Stomach (tissue), 19 donors: ENCODE results near the gene EXOSC6. TPM values are rescaled to one million over a fixed set of nuclear protein-coding genes. Genes with fewer than 3 reads are reported as not detected.

Source experiments
- DNase-seq, 2 donors: peaks; one replicate each; pipeline versions ENCODE4 v3.0.0 to v3.0.0-alpha.2; 2013 to 2019
- H3K27ac ChIP-seq, 5 donors: fragments of 200-600 bp in 4 of 5; sonication (generic) in 4 of 5; one replicate each; pipeline ENCODE4 v1.5.1; 2013 to 2019; ENCODE audit warnings: mild to moderate bottlenecking in 1 of 5, moderate library complexity in 1 of 5
- H3K27me3 ChIP-seq, 3 donors: fragments of 200-600 bp; sonication (generic); one replicate each; pipeline ENCODE4 v1.5.1; 2017 to 2019; ENCODE audit warnings: mixed run types in 1 of 3
- H3K36me3 ChIP-seq, 4 donors: fragments of 200-600 bp; sonication (generic); 1 replicate in 3 of 4; 2 replicates in 1 of 4; pipeline ENCODE4 v1.5.1; 2016 to 2019
- H3K4me1 ChIP-seq, 4 donors: fragments of 200-600 bp; sonication (generic); one replicate each; pipeline ENCODE4 v1.5.1; 2016 to 2019
- H3K4me3 ChIP-seq, 4 donors: fragments of 200-600 bp; sonication (generic) in 3 of 4; one replicate each; pipeline ENCODE4 v1.5.1; 2016 to 2019; ENCODE audit warnings: mild to moderate bottlenecking in 1 of 4
- H3K9me3 ChIP-seq, 4 donors: fragments of 200-600 bp; sonication (generic); one replicate each; pipeline ENCODE4 v1.5.1; 2016 to 2019
- CTCF ChIP-seq, 7 experiments: fragments of 450-650 bp in 4 of 7; fragments of 200-600 bp in 3 of 7; sonication (generic) in 3 of 7; IDR thresholded peaks; one replicate each; pipeline ENCODE4 v1.5.1; 2016 to 2019; ENCODE audit warnings: antibody characterized with exemption in 7 of 7, control low read depth in 2 of 7, mild to moderate bottlenecking in 1 of 7
- EP300 ChIP-seq: sonication (generic); formaldehyde crosslinking; IDR thresholded peaks from one replicate; pipeline ENCODE4 v1.6.1; 2017; ENCODE audit warnings: antibody characterized with exemption
- POLR2A ChIP-seq, 4 donors: fragments of 450-650 bp; IDR thresholded peaks; one replicate each; pipeline ENCODE4 v1.6.1; 2016; ENCODE audit warnings: antibody characterized with exemption in 4 of 4, control low read depth in 2 of 4, mild to moderate bottlenecking in 1 of 4, moderate library complexity in 1 of 4
- POLR2AphosphoS5 ChIP-seq, 3 donors: sonication (generic); formaldehyde crosslinking; IDR thresholded peaks; one replicate each; pipeline ENCODE4 v1.6.1; 2016; ENCODE audit warnings: antibody characterized with exemption in 3 of 3
- WGBS, 5 donors: extraction: QIAGEN DNeasy Blood & Tissue Kit in 3 of 5; methylation state at CpG; one replicate each; pipeline versions ENCODE4 v1.1.5 to v1.1.7; 2013 to 2018; 5-methylcytosine and 5-hydroxymethylcytosine counted together
- intact Hi-C: fragments of 100-400 bp; cut with DNase I; formaldehyde crosslinking; loops from one replicate; pipeline ENCODE4 v1.15.1; 2023; ENCODE audit warnings: low total_unique reads
- long read RNA-seq, 10 donors: transcript quantifications; one replicate each; lab custom pipeline, GENCODE V29; 2026
- polyA plus RNA-seq, 3 donors: library from polyadenylated mRNA; stranded (reverse); fragments of 200-250 nt; gene quantifications; one replicate each; pipeline ENCODE4 v1.2.3, GENCODE V29; 2013
- total RNA-seq, 5 donors: library from RNA; depleted of rRNA; stranded (reverse); fragments of >200 nt; gene quantifications; one replicate each; pipeline versions ENCODE4 v1.1.0 to v1.2.3, GENCODE V29; 2014 to 2016
- donor health status: healthy with polysubstance abuse.
- donor health status: Bipolar disorder and iron deficiency.
- donor health status: healthy.

The EXOSC6 gene
- total RNA-seq, result 10 to 100 TPM; 20.1 to 45.2 (median 30.3) TPM
- polyA plus RNA-seq, result 1 to 10 TPM; 7.0 to 8.8 (median 7.2) TPM
- long read RNA-seq, donor 1, full-length matches to known transcripts, result 48 of 48 reads
- long read RNA-seq, donor 1, partial matches to known transcripts, result 0 of 48 reads
- long read RNA-seq, donor 1, other reads (novel, unspliced or antisense), result 0 of 48 reads
- long read RNA-seq, donor 2, full-length matches to known transcripts, result 43 of 43 reads
- long read RNA-seq, donor 2, partial matches to known transcripts, result 0 of 43 reads
- long read RNA-seq, donor 2, other reads (novel, unspliced or antisense), result 0 of 43 reads
- long read RNA-seq, donor 3, full-length matches to known transcripts, result 27 of 27 reads
- long read RNA-seq, donor 3, partial matches to known transcripts, result 0 of 27 reads
- long read RNA-seq, donor 3, other reads (novel, unspliced or antisense), result 0 of 27 reads
- long read RNA-seq, donor 4, full-length matches to known transcripts, result 12 of 12 reads
- long read RNA-seq, donor 4, partial matches to known transcripts, result 0 of 12 reads
- long read RNA-seq, donor 4, other reads (novel, unspliced or antisense), result 0 of 12 reads
- long read RNA-seq, donor 5, full-length matches to known transcripts, result 43 of 43 reads
- long read RNA-seq, donor 5, partial matches to known transcripts, result 0 of 43 reads
- long read RNA-seq, donor 5, other reads (novel, unspliced or antisense), result 0 of 43 reads
- long read RNA-seq, donor 6, full-length matches to known transcripts, result 140 of 140 reads
- long read RNA-seq, donor 6, partial matches to known transcripts, result 0 of 140 reads
- long read RNA-seq, donor 6, other reads (novel, unspliced or antisense), result 0 of 140 reads
- long read RNA-seq, donor 7, full-length matches to known transcripts, result 27 of 27 reads
- long read RNA-seq, donor 7, partial matches to known transcripts, result 0 of 27 reads
- long read RNA-seq, donor 7, other reads (novel, unspliced or antisense), result 0 of 27 reads
- long read RNA-seq, donor 8, full-length matches to known transcripts, result 47 of 47 reads
- long read RNA-seq, donor 8, partial matches to known transcripts, result 0 of 47 reads
- long read RNA-seq, donor 8, other reads (novel, unspliced or antisense), result 0 of 47 reads
- long read RNA-seq, donor 9, full-length matches to known transcripts, result 47 of 47 reads
- long read RNA-seq, donor 9, partial matches to known transcripts, result 0 of 47 reads
- long read RNA-seq, donor 9, other reads (novel, unspliced or antisense), result 0 of 47 reads
- long read RNA-seq, donor 10, full-length matches to known transcripts, result 25 of 25 reads
- long read RNA-seq, donor 10, partial matches to known transcripts, result 0 of 25 reads
- long read RNA-seq, donor 10, other reads (novel, unspliced or antisense), result 0 of 25 reads

GRCh38 chr16:70251629-70252354 lies at the start of gene EXOSC6:
TSS of gene EXOSC6 (minus strand) at chr16:70251940. CDS start at chr16:70251900, 40 bp downstream.
- Histone ChIP-seq H3K27ac (peak within 1 kb of the TSS; percentile 85 to 96 (median 90)), H3K36me3 (peaks cover 41 to 58% (median 49%) of the 10 kb centered on the region in 4 donors), H3K27me3 (no peaks in the 10 kb centered on the region), H3K9me3 (no peaks in the 10 kb centered on the region), H3K4me3 (peak within 1 kb of the TSS; percentile 66 to 82 (median 77)), H3K4me1 (peaks cover 14 to 40% (median 20%) of the 10 kb centered on the region in 4 donors)
- intact Hi-C loops, result loop anchor here (10.0 kb wide), 1 partner anchor 97 kb away; no protein-coding TSS in a partner anchor
- TF ChIP-seq POLR2A (IDR thresholded peaks at IDR 0.05) (no peak), CTCF (IDR thresholded peaks at IDR 0.05) (peak in 5 of 7 experiments; percentile 80 to 92 (median 91)), POLR2AphosphoS5 (IDR thresholded peaks at IDR 0.05) (peak; percentile 88 to 98 (median 92))
- 2 to 3% (median 2%) methylated on average over 34 to 65 of the region's 65 CpGs for WGBS, 5 donors
- peak; percentile 92 to 98 for DNase-seq

DNA sequence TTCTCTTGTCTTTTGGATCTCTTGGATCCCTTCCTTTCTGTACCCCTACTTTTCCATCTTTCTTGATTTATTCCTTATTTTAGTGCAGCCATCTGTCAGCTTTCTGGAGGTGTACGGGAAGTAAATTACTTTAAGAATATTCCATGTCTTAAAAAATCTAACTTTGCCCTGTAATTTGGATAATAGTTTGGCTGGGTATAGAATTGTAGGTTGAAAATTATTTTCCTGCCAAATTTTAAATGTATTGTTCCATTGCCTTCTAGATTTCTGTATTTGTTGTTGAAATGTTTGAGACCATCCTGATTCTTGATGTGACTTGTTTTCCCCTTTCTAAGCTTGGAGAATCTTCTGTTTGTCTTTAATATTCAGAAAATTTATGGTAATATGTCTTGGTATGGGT lies 49.4 kb upstream of the EXOSC6 start:
- Histone ChIP-seq H3K4me3 (no peak overlapping the region), H3K27ac (no peak overlapping the region), H3K9me3 (peaks cover 0 to 7% (median 0%) of the 10 kb centered on the region in 4 donors), H3K36me3 (peaks cover 3 to 32% (median 12%) of the 10 kb centered on the region in 4 donors), H3K4me1 (peaks cover 18 to 52% (median 28%) of the 10 kb centered on the region in 4 donors), H3K27me3 (no peaks in the 10 kb centered on the region)
- intact Hi-C loops, result no loop called here
- TF ChIP-seq POLR2A (IDR thresholded peaks at IDR 0.05) (no peak), CTCF (IDR thresholded peaks at IDR 0.05) (no peak), EP300 (no peak), POLR2AphosphoS5 (IDR thresholded peaks at IDR 0.05) (no peak)
- DNase-seq, result no peak
- WGBS, 5 donors, result 96 to 100% (median 99%) methylated on average over 1 of the region's 1 CpG

GRCh38 chr16:70298988-70299938 lies 47.5 kb upstream of the EXOSC6 start, which contains the start of gene DDX19B:
TSS of gene DDX19B (plus strand) at chr16:70299186. CDS start at chr16:70299298, 112 bp downstream.
- H3K4me3 ChIP-seq, result peak within 1 kb of the TSS; percentile 66 to 96 (median 76)
- DNase-seq, result peak; percentile 83 to 96
- peaks cover 3 to 32% (median 12%) of the 10 kb centered on the region in 4 donors for H3K36me3 ChIP-seq
- WGBS, 5 donors, result 1 to 2% (median 1%) methylated on average over 35 to 37 of the region's 37 CpGs
- H3K27ac ChIP-seq, result peak within 1 kb of the TSS; percentile 94 to 99 (median 97)
- TF ChIP-seq EP300, result no peak
- TF ChIP-seq POLR2AphosphoS5 (IDR thresholded peaks at IDR 0.05), result peak; percentile 30 to 88 (median 86)
- peak in 1 of 7 experiments; percentile 6 for TF ChIP-seq CTCF (IDR thresholded peaks at IDR 0.05)
- TF ChIP-seq POLR2A (IDR thresholded peaks at IDR 0.05), result peak in 1 of 4 donors; percentile 50
- H3K27me3 ChIP-seq, result no peaks in the 10 kb centered on the region
- peaks cover 18 to 35% (median 20%) of the 10 kb centered on the region in 4 donors for H3K4me1 ChIP-seq
- intact Hi-C loops, result no loop called here
- peaks cover 0 to 7% (median 0%) of the 10 kb centered on the region in 4 donors for H3K9me3 ChIP-seq
